ENCODE results near the gene UCP1.
"Not testable (repeated sequence)": the region's sequence is repeated elsewhere in the genome, so short reads cannot be mapped to it uniquely, and the experiment has no call there.

UCP1 gene

GRCh38 chr4:140529434-140529833 lies 39.3 kb downstream of the UCP1 start:
- no peak for DNase-seq

GRCh38 chr4:140523857-140524742 lies 44.7 kb downstream of the UCP1 start, which contains the start of gene ELMOD2:
Gene ELMOD2 (plus strand): TSS chr4:140524168. CDS start chr4:140525429, 1,261 bp downstream.
- peak; percentile 98 for DNase-seq

GRCh38 chr4:140523370-140523856 lies 45.3 kb downstream of the UCP1 start:
- DNase-seq, result no peak

GRCh38 chr4:140515423-140515822 lies 53.3 kb downstream of the UCP1 start:
- no peak for DNase-seq

GRCh38 chr4:140513765-140514164 lies 55.0 kb downstream of the UCP1 start:
- not testable (repeated sequence) for DNase-seq
